Urothelium cell line (cell line): ENCODE data around the gene MPZL2.
A peak's percentile ranks its signal among the peaks of the same experiment; 100 is the strongest.

Experiments used
- DNase-seq: peaks from one replicate; pipeline ENCODE4 v3.0.0; 2011; ENCODE audit warnings: low spot score, mixed read lengths
- FAIRE-seq: peaks from 2 replicates; lab custom pipeline; 2011; peaks lifted over from hg19 to GRCh38; lab: Jason Lieb, UNC

Gene MPZL2

GRCh38 chr11:118283756-118284350, 19.8 kb upstream of the MPZL2 start:
- no peak for FAIRE-seq
- no peak for DNase-seq

GRCh38 chr11:118283037-118283636, 19.0 kb upstream of the MPZL2 start:
- no peak for DNase-seq
- no peak for FAIRE-seq

- no peak for FAIRE-seq
These were observed 18.5 kb upstream of the MPZL2 start for GRCh38 chr11:118282606-118283005.

GRCh38 chr11:118281284-118281683, 17.2 kb upstream of the MPZL2 start:
- FAIRE-seq, result no peak
- no peak for DNase-seq

More at GRCh38 chr11:118282606-118283005, 18.5 kb upstream of the MPZL2 start:
- no peak for DNase-seq

- FAIRE-seq, result no peak
- DNase-seq, result peak; percentile 51
These were observed 13.2 kb upstream of the MPZL2 start for GRCh38 chr11:118277312-118277711.

GRCh38 chr11:118276422-118276821, 12.3 kb upstream of the MPZL2 start:
- DNase-seq (no peak), FAIRE-seq (no peak)

- FAIRE-seq (no peak), DNase-seq (peak; percentile 16)
These were observed 11.1 kb upstream of the MPZL2 start for GRCh38 chr11:118275176-118275575.

GRCh38 chr11:118274186-118274585, 10.1 kb upstream of the MPZL2 start:
- FAIRE-seq, result no peak
- DNase-seq, result no peak

- FAIRE-seq (no peak), DNase-seq (no peak)
These were observed 7.9 kb upstream of the MPZL2 start for GRCh38 chr11:118272001-118272400.

- FAIRE-seq (no peak), DNase-seq (no peak)
These were observed 3.4 kb upstream of the MPZL2 start for GRCh38 chr11:118267486-118267885.

GRCh38 chr11:118265954-118266353, 1.9 kb upstream of the MPZL2 start:
- no peak for FAIRE-seq

GRCh38 chr11:118264569-118265465, 720 bp upstream of the MPZL2 start:
- no peak for FAIRE-seq
- DNase-seq, result no peak

More at GRCh38 chr11:118265954-118266353, 1.9 kb upstream of the MPZL2 start:
- no peak for DNase-seq

GRCh38 chr11:118263112-118263511, 985 bp downstream of the MPZL2 start:
- FAIRE-seq, result no peak
- DNase-seq, result no peak

GRCh38 chr11:118260353-118260752, 3.7 kb downstream of the MPZL2 start:
- no peak for DNase-seq
- FAIRE-seq, result no peak

GRCh38 chr11:118259138-118259537, 5.0 kb downstream of the MPZL2 start:
- DNase-seq (no peak), FAIRE-seq (no peak)

- DNase-seq (no peak), FAIRE-seq (no peak)
These were observed 5.7 kb downstream of the MPZL2 start for GRCh38 chr11:118258410-118258809.

GRCh38 chr11:118252688-118253087, 11.4 kb downstream of the MPZL2 start:
- no peak for FAIRE-seq
- DNase-seq, result no peak

- no peak for FAIRE-seq
- peak; percentile 71 for DNase-seq
These were observed 12.0 kb downstream of the MPZL2 start, which contains the start of gene MPZL3 for GRCh38 chr11:118251858-118252652. MPZL3 (minus strand) TSS chr11:118252365; CDS start chr11:118252294, 71 bp downstream.

- no peak for DNase-seq
- no peak for FAIRE-seq
These were observed 17.1 kb downstream of the MPZL2 start for GRCh38 chr11:118247041-118247440.

- no peak for FAIRE-seq
- DNase-seq, result no peak
These were observed 18.0 kb downstream of the MPZL2 start for GRCh38 chr11:118245936-118246562.
